Panc1 (cell line): Measurements from ENCODE around the gene UBAP2. TPM values are rescaled to one million over a fixed set of nuclear protein-coding genes. Genes with fewer than 3 reads are reported as not detected.

Experiments
- ATAC-seq: fragments of 200-7000 bp; cut with Tn5 transposase; 2 replicates; pipeline ENCODE4 v1.9.1; 2020; ENCODE audit warnings: mild to moderate bottlenecking, moderate library complexity
- BruUV-seq: library from RNA; stranded (reverse); fragments of 400-500 nt; replicated peaks from 2 replicates; lab custom pipeline; 2021; lab: Mats Ljungman, UMichigan
- CTCF ChIA-PET: fragments of 300-600 bp; sonication (Branson Sonifier 250); formaldehyde crosslinking; loops from one replicate; lab custom pipeline; 2022; ENCODE audit warnings: antibody characterized with exemption; lab: Charles Lee
- POLR2A ChIA-PET: fragments of 300-600 bp; sonication (Branson Sonifier 250); formaldehyde crosslinking; loops from one replicate; lab custom pipeline; 2022; ENCODE audit warnings: antibody characterized with exemption; lab: Charles Lee
- DNase-seq: peaks from one replicate; pipeline ENCODE4 v3.0.0-alpha.2; 2010; ENCODE audit warnings: low read depth, low spot score
- H3K27ac ChIP-seq: 2 replicates; pipeline ENCODE4 v1.5.1; 2011; ENCODE audit warnings: mild to moderate bottlenecking, low read length, inconsistent platforms
- H3K27me3 ChIP-seq: fragments of 200-500 bp; sonication (Bioruptor generic); 2 replicates; pipeline ENCODE4 v1.6.0; 2014; ENCODE audit warnings: low read length, inconsistent platforms; ENCODE audit not compliant: control insufficient read depth, insufficient read depth
- H3K36me3 ChIP-seq: fragments of 200-500 bp; sonication (Bioruptor generic); 2 replicates; pipeline ENCODE4 v1.5.1; 2014; ENCODE audit warnings: inconsistent platforms, mild to moderate bottlenecking, low read length, moderate library complexity; ENCODE audit not compliant: control insufficient read depth, insufficient read depth
- H3K4me1 ChIP-seq: 2 replicates; pipeline ENCODE4 v1.5.1; 2011; ENCODE audit warnings: inconsistent platforms, mild to moderate bottlenecking, low read length, moderate library complexity; ENCODE audit not compliant: control insufficient read depth, insufficient read depth
- H3K4me3 ChIP-seq, 2 experiments: 2 replicates each; pipeline ENCODE4 v1.5.1; 2011 to 2012; ENCODE audit warnings: low read depth in 2 of 2, low read length in 2 of 2, mild to moderate bottlenecking in 2 of 2, inconsistent platforms in 1 of 2, moderate library complexity in 1 of 2
- H3K9me3 ChIP-seq: fragments of 200-500 bp; sonication (Bioruptor generic); 2 replicates; pipeline ENCODE4 v1.5.1; 2014; ENCODE audit warnings: low read depth, mild to moderate bottlenecking, inconsistent platforms, low read length, moderate library complexity; ENCODE audit not compliant: control insufficient read depth, insufficient read depth
- CTCF ChIP-seq: fragments of 450-650 bp; IDR thresholded peaks from 2 replicates; pipeline ENCODE4 v1.5.1; 2017; ENCODE audit warnings: mild to moderate bottlenecking
- POLR2AphosphoS5 ChIP-seq: IDR thresholded peaks from 2 replicates; pipeline ENCODE4 v1.6.1; 2012; ENCODE audit warnings: mild to moderate bottlenecking, low read depth, low read length, moderate library complexity
- SIN3A ChIP-seq: IDR thresholded peaks from 2 replicates; pipeline ENCODE4 v1.6.1; 2012; ENCODE audit warnings: low read depth, mild to moderate bottlenecking, low read length, moderate library complexity, borderline replicate concordance; ENCODE audit not compliant: insufficient read depth
- TCF7L2 ChIP-seq: IDR thresholded peaks from 2 replicates; pipeline ENCODE4 v1.6.1; 2011; ENCODE audit warnings: mild to moderate bottlenecking, low read depth, low read length, inconsistent platforms
- in situ Hi-C: cut with HindIII; loops from 2 replicates; pipeline ENCODE4 v1.10.0; 2016; ENCODE audit warnings: low sequenced_read_pairs, low pct_unique_long_range_greater_than_20kb
- intact Hi-C: fragments of 100-400 bp; cut with micrococcal nuclease; formaldehyde crosslinking; loops from one replicate; pipeline ENCODE4 v1.10.0; 2022; ENCODE audit not compliant: unreplicated experiment
- total RNA-seq: library from RNA; stranded (reverse); gene quantifications from one replicate; pipeline ENCODE4 v1.2.1, GENCODE V29; 2021; ENCODE audit not compliant: unreplicated experiment
- TF ChIP-seq, protein P1 (sequence below), 2 experiments: IDR thresholded peaks; 2 replicates each; pipeline ENCODE4 v1.6.1; 2011 to 2012; ENCODE audit warnings: low read depth in 2 of 2, control low read depth in 1 of 2, low read length in 1 of 2, mild to moderate bottlenecking in 1 of 2, moderate library complexity in 1 of 2; ENCODE audit not compliant: insufficient read depth in 1 of 2

UBAP2 gene
- total RNA-seq, 1 experiment from 2014 or later, result 94.6 TPM

- Histone ChIP-seq H3K27me3 (no peaks in the 10 kb centered on the region), H3K4me3 (no peak overlapping the region), H3K36me3 (peaks cover 35% of the 10 kb centered on the region), H3K27ac (no peak overlapping the region), H3K9me3 (no peaks in the 10 kb centered on the region), H3K4me1 (no peaks in the 10 kb centered on the region)
- POLR2A ChIA-PET, result no interaction called here
- in situ Hi-C loops (no loop called here), intact Hi-C loops (loop anchor here (5.0 kb wide), 1 partner anchor 141 kb away; no protein-coding TSS in a partner anchor)
- no peak for DNase-seq
- peak; percentile 19; the same call in 1 of the 2 replicates for ATAC-seq
- CTCF ChIA-PET, result no interaction called here
- BruUV-seq, result no TSS peak
- TF ChIP-seq SIN3A, result no peak
- no peak for TF ChIP-seq TCF7L2
- TF ChIP-seq, protein P1, sequence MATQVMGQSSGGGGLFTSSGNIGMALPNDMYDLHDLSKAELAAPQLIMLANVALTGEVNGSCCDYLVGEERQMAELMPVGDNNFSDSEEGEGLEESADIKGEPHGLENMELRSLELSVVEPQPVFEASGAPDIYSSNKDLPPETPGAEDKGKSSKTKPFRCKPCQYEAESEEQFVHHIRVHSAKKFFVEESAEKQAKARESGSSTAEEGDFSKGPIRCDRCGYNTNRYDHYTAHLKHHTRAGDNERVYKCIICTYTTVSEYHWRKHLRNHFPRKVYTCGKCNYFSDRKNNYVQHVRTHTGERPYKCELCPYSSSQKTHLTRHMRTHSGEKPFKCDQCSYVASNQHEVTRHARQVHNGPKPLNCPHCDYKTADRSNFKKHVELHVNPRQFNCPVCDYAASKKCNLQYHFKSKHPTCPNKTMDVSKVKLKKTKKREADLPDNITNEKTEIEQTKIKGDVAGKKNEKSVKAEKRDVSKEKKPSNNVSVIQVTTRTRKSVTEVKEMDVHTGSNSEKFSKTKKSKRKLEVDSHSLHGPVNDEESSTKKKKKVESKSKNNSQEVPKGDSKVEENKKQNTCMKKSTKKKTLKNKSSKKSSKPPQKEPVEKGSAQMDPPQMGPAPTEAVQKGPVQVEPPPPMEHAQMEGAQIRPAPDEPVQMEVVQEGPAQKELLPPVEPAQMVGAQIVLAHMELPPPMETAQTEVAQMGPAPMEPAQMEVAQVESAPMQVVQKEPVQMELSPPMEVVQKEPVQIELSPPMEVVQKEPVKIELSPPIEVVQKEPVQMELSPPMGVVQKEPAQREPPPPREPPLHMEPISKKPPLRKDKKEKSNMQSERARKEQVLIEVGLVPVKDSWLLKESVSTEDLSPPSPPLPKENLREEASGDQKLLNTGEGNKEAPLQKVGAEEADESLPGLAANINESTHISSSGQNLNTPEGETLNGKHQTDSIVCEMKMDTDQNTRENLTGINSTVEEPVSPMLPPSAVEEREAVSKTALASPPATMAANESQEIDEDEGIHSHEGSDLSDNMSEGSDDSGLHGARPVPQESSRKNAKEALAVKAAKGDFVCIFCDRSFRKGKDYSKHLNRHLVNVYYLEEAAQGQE (IDR thresholded peaks at IDR 0.05; ENCODE audit: insufficient read depth in 1 of 2, low read depth in 2 of 2, low read length in 1 of 2), result no peak
- no peak for TF ChIP-seq POLR2AphosphoS5
- TF ChIP-seq CTCF, result no peak
These were observed 117.4 kb downstream of the UBAP2 start for GRCh38 chr9:33931326-33931725.

- Histone ChIP-seq H3K27ac (no peak overlapping the region), H3K9me3 (no peaks in the 10 kb centered on the region), H3K27me3 (no peaks in the 10 kb centered on the region), H3K4me3 (no peak overlapping the region), H3K36me3 (peaks cover 37% of the 10 kb centered on the region), H3K4me1 (peaks cover 7% of the 10 kb centered on the region; the same call in 1 of the 2 replicates)
- CTCF ChIA-PET, result no interaction called here
- TF ChIP-seq CTCF, result no peak
- no peak for TF ChIP-seq TCF7L2
- TF ChIP-seq POLR2AphosphoS5, result no peak
- TF ChIP-seq SIN3A, result no peak
- TF ChIP-seq, protein P1 (IDR thresholded peaks at IDR 0.05; ENCODE audit: insufficient read depth in 1 of 2, low read depth in 2 of 2, low read length in 1 of 2), result no peak
- in situ Hi-C loops, result no loop called here
- DNase-seq (no peak), ATAC-seq (no peak)
- BruUV-seq, result no TSS peak
- intact Hi-C loops, result loop anchor here (10.0 kb wide), 1 partner anchor 63 kb away; no protein-coding TSS in a partner anchor
- POLR2A ChIA-PET, result no interaction called here
These were observed 121.0 kb downstream of the UBAP2 start for GRCh38 chr9:33927694-33928093.
